ENCODE measurements around the gene RELN.

Gene RELN

GRCh38 chr7:103574576-103574975 lies 414.9 kb downstream of the RELN start:
- Histone ChIP-seq H3K36me3 (ENCODE audit: control insufficient read depth in 2 of 2, insufficient read depth in 1 of 2, low read length in 2 of 2) (no peaks in the 10 kb centered on the region), H3K4me1 (ENCODE audit: control insufficient read depth, insufficient read depth, low read length) (no peaks in the 10 kb centered on the region), H3K9me3 (ENCODE audit: control insufficient read depth, insufficient read depth, low read depth, low read length) (no peaks in the 10 kb centered on the region), H3K4me3 (ENCODE audit: low read depth, low read length) (no peak overlapping the region), H3K27ac (ENCODE audit: extremely low read depth, low read depth, low read length) (no peak overlapping the region)
- ChIA-PET POLR2A (no interaction called here), CTCF (interaction anchor here (0.5 to 2.1 kb wide), 17 partner anchors 7 to 1074 kb away, joined by 3 to 8 read pairs (median 4); no protein-coding TSS in a partner anchor)
- TF ChIP-seq ZNF707 (tag by site-specific recombination; IDR thresholded peaks at IDR 0.05) = no peak
- TF ChIP-seq ZNF521 (tag by site-specific recombination; IDR thresholded peaks at IDR 0.05) = no peak
- no peak for TF ChIP-seq ZNF324 (tag by site-specific recombination; IDR thresholded peaks at IDR 0.05)
- no peak for TF ChIP-seq WT1 (tag by site-specific recombination; IDR thresholded peaks at IDR 0.05)
- no peak for TF ChIP-seq TSHZ1 (tag by site-specific recombination; IDR thresholded peaks at IDR 0.05; ENCODE audit: borderline replicate concordance)
- TF ChIP-seq PRDM10 (tag by site-specific recombination; IDR thresholded peaks at IDR 0.05) = no peak
- TF ChIP-seq BCL6B (tag by site-specific recombination; IDR thresholded peaks at IDR 0.05) = no peak
- TF ChIP-seq PRDM1 (tag by site-specific recombination; IDR thresholded peaks at IDR 0.05) = no peak
- TF ChIP-seq ZBTB8A (tag by site-specific recombination; IDR thresholded peaks at IDR 0.05) = no peak

GRCh38 chr7:103573479-103574058 lies 415.9 kb downstream of the RELN start:
- H3K4me3 ChIP-seq (ENCODE audit: low read depth, low read length) = no peak overlapping the region
- TF ChIP-seq ZNF654 (tag by site-specific recombination; IDR thresholded peaks at IDR 0.05; ENCODE audit: low read depth) = peak; percentile 82
- TF ChIP-seq ZBTB10 (tag by site-specific recombination; IDR thresholded peaks at IDR 0.05) = no peak
- 0 out of 2 replicates have a peak, but pooled peaks have one; percentile 6 for TF ChIP-seq ZNF664 (tag by site-specific recombination; IDR thresholded peaks at IDR 0.05)
- no peak for TF ChIP-seq GLIS2 (tag by site-specific recombination; IDR thresholded peaks at IDR 0.05)
- no peak for TF ChIP-seq TSHZ1 (tag by site-specific recombination; IDR thresholded peaks at IDR 0.05; ENCODE audit: borderline replicate concordance)
- no peak for TF ChIP-seq ZNF157 (tag by site-specific recombination; IDR thresholded peaks at IDR 0.05)
- no peak for TF ChIP-seq ZNF239 (tag by site-specific recombination; IDR thresholded peaks at IDR 0.05)
- CTCF ChIA-PET = interaction anchor here (0.7 to 2.1 kb wide), 16 partner anchors 8 to 1346 kb away, joined by 3 to 8 read pairs (median 4); no protein-coding TSS in a partner anchor
- H3K9me3 ChIP-seq (ENCODE audit: control insufficient read depth, insufficient read depth, low read depth, low read length) = no peaks in the 10 kb centered on the region
- POLR2A ChIA-PET = no interaction called here
- no peaks in the 10 kb centered on the region for H3K4me1 ChIP-seq (ENCODE audit: control insufficient read depth, insufficient read depth, low read length)
- H3K36me3 ChIP-seq (ENCODE audit: control insufficient read depth in 2 of 2, insufficient read depth in 1 of 2, low read length in 2 of 2) = no peaks in the 10 kb centered on the region
- no peak overlapping the region for H3K27ac ChIP-seq (ENCODE audit: extremely low read depth, low read depth, low read length)

Data from HEK293 (cell line).